Inferior parietal cortex (tissue), 1 donor: Measurements from ENCODE around the gene CEP72.
"Not testable (repeated sequence)": the region's sequence is repeated elsewhere in the genome, so short reads cannot be mapped to it uniquely, and the experiment has no call there.

ENCODE experiments used
- DNase-seq: peaks from one replicate; pipeline ENCODE4 v3.0.0-alpha.2; 2016; ENCODE audit errors: extremely low spot score

CEP72 gene

DNA sequence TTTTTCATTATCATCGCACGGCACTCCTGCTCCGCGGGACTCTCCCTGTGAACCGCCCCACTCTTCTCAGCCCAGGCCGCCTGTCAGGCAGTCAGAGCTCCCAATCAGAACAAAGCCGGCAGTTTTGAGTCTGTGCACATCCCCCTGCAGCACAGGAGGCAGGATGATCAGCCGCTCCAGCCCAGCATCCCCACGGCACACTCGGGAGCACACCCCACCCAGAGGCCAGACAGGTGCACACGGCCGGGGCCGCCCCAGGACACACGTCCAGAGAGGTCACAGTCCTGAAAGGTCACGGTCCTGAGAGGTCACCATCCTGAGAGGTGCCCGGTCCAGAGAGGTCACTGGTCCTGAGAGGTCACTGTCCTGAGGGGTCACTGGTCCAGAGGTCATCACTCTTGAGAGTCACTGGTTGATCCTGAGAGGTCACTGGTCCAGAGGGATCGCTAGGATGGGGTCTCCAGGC, 72.6 kb downstream of the CEP72 start:
- DNase-seq: no peak

DNA sequence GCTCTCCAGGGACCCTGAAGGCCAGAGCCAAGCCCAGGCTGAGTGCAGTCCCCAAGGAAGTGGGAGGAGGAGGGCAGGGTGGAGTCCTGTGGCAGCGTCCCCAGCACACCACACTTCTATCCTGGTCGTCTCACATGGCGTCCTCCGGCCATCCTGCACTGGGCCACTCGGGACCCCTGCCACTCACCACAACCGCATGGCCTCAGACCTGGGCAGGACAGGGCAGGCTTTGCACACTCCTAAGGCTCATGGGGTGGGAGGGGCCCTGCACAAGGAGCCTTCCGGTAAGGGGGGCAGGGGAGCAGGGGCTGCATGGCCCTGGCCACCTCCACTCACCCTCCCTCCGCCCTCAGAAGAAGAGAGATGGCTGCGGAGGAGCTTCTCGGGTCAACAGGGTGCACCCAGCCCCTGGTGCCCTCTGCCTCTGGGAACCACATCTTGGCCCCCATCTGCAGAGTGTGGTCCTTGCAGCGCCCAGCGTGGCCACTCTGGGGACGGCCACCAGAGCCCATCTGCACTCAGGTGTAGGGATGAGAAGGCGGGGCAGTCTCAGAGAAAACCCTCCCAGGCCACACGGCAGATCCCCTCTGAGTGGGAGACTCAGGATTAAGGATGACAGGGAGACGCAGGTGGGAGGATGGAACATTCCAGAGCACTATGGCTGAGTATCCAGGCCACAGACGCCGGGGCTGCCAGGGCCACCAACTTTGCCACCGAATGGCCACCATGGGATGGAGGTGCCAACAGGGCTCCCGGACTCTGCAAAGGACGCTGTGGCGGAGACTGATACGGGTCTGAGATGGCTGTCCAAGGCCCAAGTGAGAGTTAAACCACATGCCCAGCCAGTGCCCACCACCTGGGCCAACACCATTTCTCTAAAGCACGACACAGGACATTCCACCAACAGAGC, 73.4 kb downstream of the CEP72 start:
- DNase-seq: no peak

DNA sequence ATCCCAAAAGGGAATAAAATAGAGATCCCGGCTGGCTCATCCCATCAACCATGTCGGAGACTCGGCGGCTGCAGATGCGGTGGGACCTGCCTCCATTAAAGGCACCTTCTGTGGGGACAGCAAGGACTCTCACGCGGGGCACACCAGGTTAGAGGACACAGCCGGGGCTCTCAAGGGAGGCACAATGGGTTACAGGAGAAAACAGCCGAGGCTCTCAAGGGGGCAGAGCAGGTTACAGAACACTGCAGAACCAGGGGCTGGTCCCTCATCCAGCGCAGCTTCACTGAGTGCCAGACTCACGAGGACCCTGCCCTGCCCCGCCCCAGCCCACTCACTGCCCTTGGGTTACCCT, 74.0 kb downstream of the CEP72 start:
- not testable (repeated sequence) for DNase-seq

DNA sequence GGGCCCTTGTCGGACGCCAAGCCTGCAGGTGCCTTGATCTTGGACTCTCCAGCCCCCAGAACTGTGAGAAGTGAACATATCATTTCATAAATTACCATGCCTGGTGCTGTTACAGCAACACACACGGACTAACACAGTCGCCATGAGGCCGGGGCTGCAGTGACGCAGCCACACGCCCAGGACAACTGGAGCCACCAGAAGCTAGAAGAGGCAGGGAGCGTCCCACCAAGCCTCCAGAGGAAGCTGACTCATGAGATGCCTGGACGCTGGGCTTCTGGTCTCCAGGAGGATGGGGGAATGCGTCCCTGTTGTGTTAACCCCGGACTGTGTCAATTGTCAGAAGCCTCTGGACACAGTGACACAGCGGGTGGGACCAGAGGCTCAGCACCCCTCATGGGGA, 74.8 kb downstream of the CEP72 start:
- not testable (repeated sequence) for DNase-seq

DNA sequence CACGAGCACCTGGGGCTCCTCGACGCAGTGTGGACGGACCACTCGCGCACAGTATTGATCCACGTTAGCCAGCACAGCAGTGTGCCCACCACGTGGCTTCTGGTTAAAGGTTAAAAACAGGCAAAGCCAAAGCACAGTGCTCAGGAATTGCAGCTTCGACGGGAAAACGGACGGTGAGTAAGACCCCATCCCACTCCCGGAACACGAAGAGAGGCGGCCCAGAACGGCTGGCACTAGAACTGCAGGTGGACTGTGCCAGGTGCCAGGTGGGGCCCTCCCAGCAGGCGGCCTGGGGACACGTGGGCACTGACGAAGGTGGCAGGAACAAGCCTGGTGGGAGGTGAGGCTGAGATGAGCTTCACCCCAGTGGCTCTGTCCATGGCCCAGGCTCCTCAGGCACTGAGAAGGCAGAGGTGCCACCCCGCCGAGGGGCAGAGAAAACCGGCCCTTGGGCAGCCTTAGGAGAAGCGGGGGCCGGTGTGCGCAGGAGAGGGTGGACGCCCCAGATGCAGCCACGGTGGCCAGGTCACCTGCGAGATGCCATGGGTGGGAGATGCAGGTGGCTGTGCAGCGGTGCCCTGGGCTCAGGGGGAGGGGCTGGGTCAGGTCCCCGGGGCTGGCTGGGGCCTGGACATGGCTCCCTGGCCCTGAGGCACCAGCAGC, 76.3 kb downstream of the CEP72 start:
- not testable (repeated sequence) for DNase-seq

DNA sequence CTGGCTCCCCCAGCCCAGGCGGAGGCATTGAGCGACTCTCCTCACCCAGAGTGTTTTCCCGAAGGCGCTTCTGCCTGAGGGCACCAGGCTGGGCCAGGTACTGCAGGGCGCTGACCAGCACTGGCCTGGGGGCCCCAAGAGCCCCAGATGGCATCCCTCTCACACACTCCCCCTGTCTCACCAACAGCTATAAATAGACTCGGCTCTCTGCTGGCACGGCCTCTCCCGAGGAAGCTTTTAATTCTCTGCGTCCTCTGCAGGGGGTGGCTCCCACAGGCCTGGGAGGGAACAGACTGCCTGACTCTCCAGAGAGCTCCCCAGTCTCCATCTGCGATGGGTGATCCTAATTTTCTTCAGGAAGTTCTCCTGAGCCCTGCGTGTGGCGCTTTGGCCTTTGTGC, 78.2 kb downstream of the CEP72 start:
- DNase-seq: not testable (repeated sequence)

DNA sequence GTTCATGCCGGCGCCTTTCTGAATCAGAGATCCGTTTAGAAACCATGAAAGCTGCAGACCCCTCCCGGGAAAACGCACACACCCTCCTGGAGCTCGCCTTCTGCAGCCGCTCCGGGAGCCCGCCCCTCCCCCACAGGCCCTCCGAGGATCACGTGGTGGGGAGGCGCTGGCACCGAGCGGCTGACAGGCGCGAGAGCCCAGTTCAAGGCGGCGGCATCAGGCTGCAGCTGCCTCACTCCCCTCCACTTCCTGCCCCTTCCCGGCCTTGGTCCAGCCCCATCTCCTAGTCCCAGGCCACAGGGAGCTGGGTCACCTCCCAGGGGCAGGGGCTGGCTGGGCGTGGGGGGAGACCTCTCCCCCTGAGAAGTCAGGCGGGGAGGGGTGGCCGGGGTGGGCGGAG, 78.9 kb downstream of the CEP72 start:
- DNase-seq: not testable (repeated sequence)

DNA sequence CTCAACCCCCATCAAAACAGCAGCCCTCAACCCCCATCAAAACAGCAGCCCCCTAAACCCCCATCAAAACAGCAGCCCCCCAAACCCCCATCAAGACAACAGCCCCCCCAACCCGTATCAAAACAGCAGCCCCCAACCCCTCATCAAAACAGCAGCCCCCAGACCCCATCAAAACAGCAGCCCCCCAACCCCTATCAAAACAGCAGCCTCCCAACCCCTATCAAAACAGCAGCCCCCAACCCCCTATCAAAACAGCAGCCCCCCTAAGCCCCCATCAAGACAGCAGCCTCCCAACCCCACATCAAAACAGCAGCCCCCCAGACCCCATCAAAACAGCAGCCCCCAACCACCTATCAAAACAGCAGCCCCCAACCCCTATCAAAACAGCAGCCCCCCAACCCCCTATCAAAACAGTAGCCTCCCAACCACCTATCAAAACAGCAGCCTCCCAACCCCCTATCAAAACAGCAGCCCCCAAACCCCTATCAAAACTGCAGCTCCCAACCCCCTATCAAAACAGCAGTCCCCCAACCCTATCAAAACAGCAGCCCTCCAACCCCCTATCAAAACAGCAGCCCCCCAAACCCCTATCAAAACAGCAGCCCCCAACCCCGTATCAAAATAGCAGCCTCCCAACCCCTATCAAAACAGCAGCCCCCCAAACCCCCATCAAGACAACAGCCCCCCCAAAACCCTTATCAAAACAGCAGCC, 79.8 kb downstream of the CEP72 start:
- no peak for DNase-seq

DNA sequence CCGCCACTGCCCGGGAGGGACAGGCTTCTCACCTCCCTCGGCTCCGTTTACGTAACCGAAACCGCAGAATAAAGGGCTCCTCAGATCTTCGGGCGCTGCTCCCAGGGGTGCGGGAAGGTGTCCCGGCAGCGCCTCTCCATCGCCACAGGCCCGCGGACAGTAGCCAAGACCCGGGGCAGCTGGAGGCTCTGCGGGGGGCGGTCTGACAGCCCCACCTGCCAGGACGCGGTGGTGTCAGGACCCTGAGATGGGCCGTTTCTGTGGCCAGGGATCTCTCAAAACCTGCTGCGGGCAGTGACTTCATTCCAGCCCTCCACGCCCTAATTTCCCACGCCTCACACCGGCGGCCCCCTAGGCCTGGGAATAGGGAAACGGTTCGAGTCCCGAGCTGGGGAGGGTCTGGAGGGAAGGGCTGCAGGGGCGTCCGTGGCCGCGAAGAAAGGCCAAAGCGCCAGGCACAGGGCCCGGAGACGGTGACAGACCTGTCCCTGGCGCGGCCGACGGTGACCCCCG, 80.4 kb downstream of the CEP72 start:
- not testable (repeated sequence) for DNase-seq

DNA sequence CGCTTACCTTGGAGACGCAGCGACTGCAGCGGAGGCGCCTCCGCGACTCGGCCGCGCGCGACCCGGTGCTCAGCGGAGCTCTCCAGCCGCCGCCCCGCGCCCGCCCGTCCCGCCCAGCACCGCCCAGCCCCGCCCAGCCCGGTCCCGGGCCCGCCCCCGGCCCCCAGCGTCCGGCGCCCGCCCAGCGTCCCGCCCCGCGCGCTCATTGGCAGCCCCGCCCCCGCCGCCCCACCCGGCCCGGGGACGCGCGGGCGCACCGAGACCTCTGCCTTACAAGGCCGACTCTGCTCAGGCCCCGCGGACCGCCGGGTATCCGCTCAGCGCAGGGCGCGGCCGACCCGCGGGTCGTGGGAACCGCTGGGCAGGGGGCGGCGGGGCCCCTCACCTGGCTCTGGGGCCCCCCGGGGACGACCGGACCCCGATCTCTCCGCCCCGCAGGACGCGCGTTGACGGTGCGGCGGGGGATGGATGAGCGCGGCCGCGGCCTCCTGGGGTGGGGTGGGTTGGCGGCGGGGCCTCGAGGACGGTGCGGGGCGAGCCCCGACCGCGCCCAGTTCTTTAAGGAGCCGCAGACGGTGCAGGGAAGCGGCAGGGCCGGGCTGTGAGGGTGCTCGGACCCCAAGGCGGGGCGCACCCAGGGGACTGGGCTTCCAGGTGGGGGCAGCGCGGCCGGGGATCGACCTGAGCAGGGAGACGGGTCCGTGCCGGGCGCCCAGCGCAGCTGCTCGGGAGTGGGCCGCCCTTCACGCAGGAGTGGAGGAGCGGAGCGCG, 81.3 kb downstream of the CEP72 start, which contains the start of gene TPPP:
Gene TPPP (minus strand): TSS at position 82 of the 771 bp plus-strand sequence. CDS start 15,292 bp downstream, outside the sequence.
- peak; percentile 72 for DNase-seq

DNA sequence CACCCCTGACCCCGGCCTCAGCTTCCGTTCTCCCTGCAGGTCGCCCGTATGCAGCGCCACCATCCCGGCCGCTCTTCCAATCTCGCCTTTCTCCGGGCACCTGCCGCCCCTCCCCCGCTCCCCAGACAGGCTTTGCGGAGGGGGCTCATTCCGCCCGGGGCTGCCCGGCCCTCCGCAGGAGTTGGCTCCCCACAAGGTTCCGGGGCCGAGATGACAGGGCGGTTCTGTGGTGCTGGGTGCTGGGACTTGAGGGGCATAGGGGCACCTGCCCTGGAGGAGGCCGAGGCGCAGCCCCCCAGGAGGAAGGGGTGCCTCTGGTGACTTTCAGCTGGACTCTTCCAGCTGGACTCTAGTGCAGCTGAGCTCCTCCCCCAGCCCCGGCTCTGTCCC, 81.9 kb downstream of the CEP72 start:
- DNase-seq: not testable (repeated sequence)

DNA sequence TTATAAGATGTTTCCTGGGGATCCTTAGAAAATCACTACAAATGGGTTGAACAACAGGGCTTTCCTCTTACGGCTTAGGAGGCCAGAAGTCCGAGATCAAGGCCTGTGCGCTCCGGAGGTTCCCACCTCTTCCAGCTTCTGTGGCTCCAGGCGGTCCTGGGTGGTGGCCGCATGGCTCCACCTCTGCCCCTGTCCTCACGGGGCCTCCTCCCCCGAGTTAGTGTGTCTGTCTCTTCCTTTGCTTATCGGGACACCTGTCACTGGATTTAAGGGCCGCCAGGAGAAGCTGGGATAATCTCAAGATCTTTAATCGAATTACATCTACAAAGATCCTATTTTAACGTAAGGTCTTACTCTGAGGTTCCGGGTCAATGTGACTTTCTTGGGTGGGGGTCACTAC, 83.3 kb downstream of the CEP72 start:
- DNase-seq: not testable (repeated sequence)

DNA sequence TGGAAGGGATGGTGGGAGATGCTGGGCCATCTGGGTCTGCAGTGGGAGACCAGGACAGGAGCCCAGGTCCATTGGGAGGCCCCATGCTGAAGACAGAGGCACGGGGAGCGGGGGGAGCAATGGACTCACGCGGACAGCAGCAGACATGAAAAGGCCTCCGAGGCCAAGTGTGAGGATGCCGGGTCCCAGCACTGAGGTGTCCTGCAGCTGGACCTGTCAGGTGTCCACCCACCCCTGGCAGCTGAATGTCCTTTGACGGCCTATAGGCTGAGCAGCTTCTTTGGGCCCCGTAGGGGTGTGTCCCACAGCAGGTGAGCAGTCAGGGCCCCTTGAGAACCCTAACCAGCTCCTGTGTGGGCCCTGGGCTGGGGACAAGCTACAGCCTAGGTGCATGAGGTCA, 84.1 kb downstream of the CEP72 start:
- not testable (repeated sequence) for DNase-seq

DNA sequence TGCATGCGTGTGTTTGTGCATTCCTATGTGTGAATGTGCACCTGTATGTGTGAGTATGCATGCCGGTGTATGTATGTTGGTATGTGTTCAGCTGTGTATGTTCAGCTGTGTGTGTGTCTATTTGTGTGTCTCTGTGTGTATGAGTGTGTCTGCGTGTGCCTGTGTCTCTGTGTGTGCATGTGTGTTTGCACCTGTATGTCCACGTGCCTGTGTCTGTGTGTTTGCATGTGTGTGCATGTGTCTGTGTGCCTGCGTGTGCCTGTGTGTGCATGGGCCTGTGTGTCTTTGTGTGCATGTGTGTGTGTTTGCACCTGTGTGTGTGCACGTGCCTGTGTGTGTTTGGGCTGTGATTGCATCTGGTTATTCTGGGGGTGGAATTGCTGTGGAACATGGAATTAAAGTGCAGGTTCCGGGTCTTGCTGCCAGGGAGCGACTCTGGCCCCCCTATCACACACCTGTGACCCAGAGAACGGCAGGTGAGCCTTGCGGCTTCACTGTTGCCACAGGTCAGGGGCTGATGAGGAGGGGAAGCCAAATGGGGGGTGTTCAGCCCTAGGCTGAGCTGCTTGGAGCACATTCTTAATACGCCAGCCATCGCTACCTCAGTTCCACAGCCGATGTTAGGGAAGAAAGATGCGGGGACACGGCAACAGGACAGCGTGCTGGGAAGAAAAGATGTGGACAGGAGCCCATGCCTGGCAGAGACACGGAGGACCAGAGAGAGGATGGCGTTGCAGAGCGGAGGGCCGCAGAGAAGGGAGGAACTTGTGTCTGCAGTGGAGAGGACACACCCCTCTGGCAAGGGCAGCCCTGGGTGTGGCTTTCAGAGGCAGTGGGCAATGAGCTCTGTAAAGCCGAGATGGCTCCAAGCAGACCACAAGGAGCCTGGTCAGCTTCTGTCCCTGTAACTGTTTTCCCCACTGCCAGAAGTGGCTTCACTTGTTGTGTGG, 84.9 kb downstream of the CEP72 start:
- DNase-seq: not testable (repeated sequence)
